ENCODE data around the gene MEOX1. TPM values are rescaled to one million over a fixed set of nuclear protein-coding genes. Genes with fewer than 3 reads are reported as not detected.

Gene MEOX1
- total and polyA plus RNA-seq, 2 of the 8 experiments (the other 6 are each of a cell fraction or from before 2014, with no cell fraction given) = not detected

DNA sequence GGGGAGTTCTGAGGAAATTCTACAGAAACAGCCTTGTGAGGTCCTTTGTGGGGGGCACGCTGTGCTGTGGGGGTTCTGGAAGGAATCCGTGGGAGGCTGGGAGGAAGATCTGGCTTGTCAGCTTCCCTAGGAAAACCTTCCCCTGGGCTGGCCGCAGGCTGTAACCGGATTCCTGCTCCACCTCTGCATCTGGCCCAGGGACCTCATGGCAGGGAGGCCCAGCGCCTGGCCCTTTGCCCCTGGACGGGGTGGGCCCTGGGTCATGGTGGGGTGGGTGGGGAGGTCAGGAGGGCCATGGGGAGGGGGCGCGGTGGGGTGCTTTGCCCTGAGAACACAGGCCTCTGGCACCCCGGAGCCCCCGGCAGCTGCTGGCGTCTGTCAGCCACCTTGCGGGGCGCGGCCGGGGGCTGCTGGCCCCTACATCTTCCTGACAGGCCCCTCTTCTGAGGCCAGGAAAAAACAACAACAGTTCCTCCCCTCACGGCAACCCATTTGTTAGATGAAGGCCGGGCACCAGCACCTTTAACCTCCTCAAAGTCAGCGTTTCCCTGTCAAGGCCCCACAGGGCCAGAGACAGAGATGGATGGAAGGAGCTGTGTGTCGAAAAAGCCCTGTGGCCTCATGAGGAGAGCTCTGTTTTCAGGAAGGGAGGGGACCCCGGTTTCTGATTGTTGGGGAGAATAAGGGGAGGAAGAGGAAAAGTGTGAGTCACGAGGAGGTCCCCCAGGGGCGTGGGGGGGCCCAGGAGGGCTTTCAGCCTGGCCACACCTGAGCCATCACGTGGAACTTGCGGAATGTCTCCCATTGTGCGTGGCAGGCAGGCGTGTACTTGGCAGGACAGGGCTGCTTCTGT is 3.6 kb upstream of the MEOX1 start:
- Histone ChIP-seq H3K9me3 (ENCODE audit: insufficient read depth in 2 of 2, low read depth in 1 of 2, low read length in 1 of 2) (no peaks in the 10 kb centered on the region), H4K5ac (ENCODE audit: insufficient read length, low read depth, low read length) (peak overlapping the region; percentile 5), H3K36me3 (ENCODE audit: control insufficient read depth in 2 of 4, insufficient read depth in 4 of 4, low read length in 3 of 4) (no peaks in the 10 kb centered on the region), H2BK5ac (ENCODE audit: low read depth, low read length) (peak overlapping the region; percentile 52; the same call in 1 of the 2 replicates), H3K23me2 (ENCODE audit: low read depth, low read length) (no peaks in the 10 kb centered on the region), H3K56ac (replicated peaks; ENCODE audit: insufficient read length, low read depth, low read length) (no peak overlapping the region), H4K8ac (ENCODE audit: extremely low read depth, insufficient read depth, low read length) (peak overlapping the region; percentile 38; the same call in 1 of the 2 replicates), H3K4me2 (ENCODE audit: insufficient read depth in 1 of 2, low read depth in 2 of 2, low read length in 2 of 2) (no peak overlapping the region; a peak in 1 of 4 replicates), H3K14ac (ENCODE audit: insufficient read length) (no peak overlapping the region), H2BK20ac (ENCODE audit: low read length) (peak overlapping the region; percentile 95; the same call in 1 of the 2 replicates), H4K20me1 (replicated peaks in 1 of 2; ENCODE audit: control insufficient read depth in 1 of 2, insufficient read depth in 2 of 2, low read length in 2 of 2) (no peaks in the 10 kb centered on the region), H2AFZ (ENCODE audit: low read length) (peak overlapping the region; percentile 41; the same call in 1 of the 2 replicates), H3K79me2 (ENCODE audit: control insufficient read depth in 1 of 2, insufficient read depth in 2 of 2, low read length in 2 of 2) (no peaks in the 10 kb centered on the region), H3K79me1 (ENCODE audit: low read depth, low read length) (no peaks in the 10 kb centered on the region), H2BK12ac (ENCODE audit: low read depth, low read length) (peak overlapping the region; percentile 29; the same call in 1 of the 2 replicates), H3K27me3 (replicated peaks in 1 of 4; ENCODE audit: control insufficient read depth in 3 of 4, extremely low read depth in 1 of 4, insufficient read depth in 3 of 4, low read length in 3 of 4) (no peaks in the 10 kb centered on the region), H3K9ac (replicated peaks in 1 of 4; ENCODE audit: extremely low read depth in 1 of 4, low read depth in 3 of 4, low read length in 3 of 4) (no peak overlapping the region), H2BK120ac (replicated peaks; ENCODE audit: low read depth, low read length) (peak overlapping the region; percentile 72), H3K23ac (ENCODE audit: insufficient read length) (no peak overlapping the region), H3K27ac (ENCODE audit: low read depth, low read length) (no peak overlapping the region), H3K18ac (ENCODE audit: extremely low read depth, low read length) (peak overlapping the region; percentile 78; the same call in 1 of the 2 replicates), H4K91ac (replicated peaks; ENCODE audit: insufficient read length, low read length) (peak overlapping the region; percentile 79), H3K4ac (replicated peaks; ENCODE audit: insufficient read length, low read depth, low read length) (no peak overlapping the region), H2BK15ac (ENCODE audit: low read length) (peak overlapping the region; percentile 46; the same call in 1 of the 2 replicates), H3K4me3 (ENCODE audit: extremely low read depth in 1 of 4, insufficient read depth in 2 of 4, low read depth in 3 of 4, low read length in 4 of 4) (no peak overlapping the region), H2AK5ac (ENCODE audit: low read depth, low read length) (0 out of 2 replicates have a peak overlapping the region, but pooled peaks have one; percentile 53), H3K4me1 (replicated peaks in 1 of 4; ENCODE audit: control insufficient read depth in 3 of 4, insufficient read depth in 4 of 4, low read length in 3 of 4) (peaks cover 3 to 24% (median 15%) of the 10 kb centered on the region in 4 experiments)
- no peak for FAIRE-seq
- 73% methylated on average over 22 of the region's 26 CpGs; no CpG with 5 or more reads in 1 of the 2 experiments for WGBS, 2 experiments (ENCODE audit: extremely low coverage in 1 of 2, insufficient coverage in 1 of 2, insufficient read length in 1 of 2, insufficient replicate concordance in 2 of 2, low coverage in 1 of 2, low lambda C conversion rate in 2 of 2, missing lambda C conversion rate in 1 of 2)
- DNase-seq (ENCODE audit: low read depth in 1 of 2, low spot score in 2 of 2) = peak in 1 of 2 experiments; percentile 61
- POLR2A ChIA-PET (ENCODE audit: partially characterized antibody) = interaction anchor here (0.6 to 1.7 kb wide), 6 partner anchors 9 to 114 kb away, joined by 3 to 6 read pairs (median 4); partner anchors contain the start of gene DUSP3
- CTCF ChIA-PET (ENCODE audit: partially characterized antibody) = interaction anchor here (0.6 to 3.7 kb wide), 13 partner anchors 8 to 794 kb away, joined by 3 to 21 read pairs (median 4); no protein-coding TSS in a partner anchor
- TF ChIP-seq TCF12 (IDR thresholded peaks at IDR 0.05; ENCODE audit: low read depth, low read length) = no peak
- TF ChIP-seq TEAD4 (IDR thresholded peaks at IDR 0.05; ENCODE audit: low read depth, low read length) = peak; percentile 60; the same call in 1 of the 2 replicates
